ENCODE measurements around the gene GRM2.
A peak's percentile ranks its signal among the peaks of the same experiment; 100 is the strongest.

Gene GRM2

DNA sequence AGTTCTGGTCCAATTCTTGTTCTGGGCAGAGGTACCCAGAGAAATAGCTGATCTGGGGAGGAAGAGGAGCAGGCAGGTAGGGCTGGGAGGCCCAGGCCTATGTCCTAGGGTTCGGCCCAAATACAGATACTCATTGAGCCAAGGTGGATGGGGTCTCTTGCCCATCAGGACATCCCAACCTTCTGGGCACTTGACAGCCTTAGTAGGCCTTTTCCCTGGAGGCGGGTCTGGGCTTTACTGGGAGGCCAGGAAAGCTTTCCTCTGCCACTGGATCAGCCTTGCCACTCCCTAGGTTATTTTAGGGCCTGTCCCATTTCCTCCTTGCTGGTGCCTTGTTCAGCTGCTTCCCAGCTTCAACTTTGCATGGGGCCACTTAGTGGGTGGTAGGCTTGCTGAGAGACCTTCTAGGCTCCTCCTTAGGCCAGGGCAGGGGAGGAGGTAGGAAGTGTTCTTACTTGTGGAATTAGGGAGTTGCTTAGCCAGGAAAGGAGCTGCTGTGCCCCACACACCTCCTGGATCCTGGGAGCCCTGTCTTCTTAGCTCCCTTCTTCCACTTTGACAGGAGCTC, 26.1 kb upstream of the GRM2 start:
- DNase-seq (ENCODE audit: low spot score) = no peak

DNA sequence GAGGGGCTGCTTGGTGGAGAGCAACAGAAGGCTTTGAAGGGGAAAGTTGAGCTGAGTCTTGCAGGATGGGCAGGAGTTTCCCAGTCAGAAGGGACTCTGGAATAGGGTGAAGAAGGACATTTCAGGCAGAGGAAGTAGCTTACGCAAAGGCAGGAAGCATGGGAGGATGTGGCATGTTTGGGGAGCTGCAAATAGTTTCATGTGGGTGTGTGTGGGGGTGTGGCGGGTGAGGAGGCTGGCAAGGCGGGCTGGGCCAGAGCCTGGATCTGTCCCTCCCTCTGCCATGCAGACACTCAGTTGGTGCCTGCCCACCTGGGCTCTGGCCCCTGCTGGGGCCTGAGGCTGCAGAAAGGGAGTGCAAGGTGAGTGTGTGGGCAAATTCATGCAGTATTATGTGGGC, 25.4 kb upstream of the GRM2 start:
- DNase-seq (ENCODE audit: low spot score) = no peak

DNA sequence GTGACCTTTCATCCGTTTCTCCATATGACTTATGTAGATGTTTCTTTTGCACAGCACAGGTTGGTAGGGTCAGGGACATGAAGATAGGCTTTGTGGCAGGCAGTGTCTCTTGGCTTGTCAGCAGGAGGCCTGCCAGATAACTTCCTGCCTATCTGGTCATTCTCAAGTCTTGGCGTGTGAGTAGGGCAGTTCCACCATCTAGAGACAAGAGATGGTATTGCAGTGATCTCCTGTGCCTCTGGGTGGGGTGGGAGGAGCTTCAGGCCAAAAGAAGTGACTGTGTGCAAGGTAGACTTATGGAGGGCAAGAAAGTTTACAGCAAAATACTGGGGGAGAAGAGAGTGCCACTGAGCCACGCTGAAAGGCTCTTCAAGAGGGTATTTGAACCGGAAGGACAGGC, 24.8 kb upstream of the GRM2 start:
- peak; percentile 96 for DNase-seq (ENCODE audit: low spot score)

DNA sequence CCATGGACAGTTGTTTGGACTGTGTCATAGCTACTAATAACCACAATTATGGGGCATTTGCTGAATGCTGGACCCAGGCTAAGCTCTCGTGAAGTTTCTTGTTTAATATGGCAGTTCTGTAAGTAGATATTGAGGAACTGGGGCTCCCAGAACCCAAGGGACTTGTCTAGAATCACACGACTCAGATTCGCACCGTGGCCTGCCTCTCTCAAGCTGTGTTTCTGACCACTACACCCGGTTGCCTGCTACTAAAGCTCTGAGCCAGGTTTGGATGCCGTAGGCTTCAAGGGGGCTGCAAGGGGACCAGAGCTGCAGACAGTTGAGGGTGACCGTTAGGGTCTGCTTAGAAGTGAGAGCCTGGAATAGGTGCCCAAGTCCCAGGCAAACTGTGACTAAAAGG, 24.3 kb upstream of the GRM2 start:
- no peak for DNase-seq (ENCODE audit: low spot score)

DNA sequence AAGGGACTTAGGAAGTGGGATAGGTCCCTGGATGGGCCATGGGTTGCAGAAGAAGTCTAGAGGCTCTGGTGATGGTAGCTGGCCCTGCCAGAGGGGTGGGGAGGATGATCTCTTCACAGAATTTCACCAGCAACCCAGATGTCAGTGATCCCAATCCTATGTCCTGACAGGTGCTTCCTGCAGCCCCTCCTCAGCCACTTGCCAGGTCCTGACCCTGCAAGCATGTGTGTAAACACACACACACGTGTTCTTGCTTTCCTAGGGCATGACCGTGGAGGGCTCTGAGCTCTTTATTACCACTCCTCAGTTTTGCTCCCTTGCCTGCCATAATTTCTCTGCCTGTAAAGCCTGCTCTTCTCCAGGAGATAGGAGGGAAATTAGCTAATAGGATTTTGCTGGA, 23.3 kb upstream of the GRM2 start:
- no peak for DNase-seq (ENCODE audit: low spot score)

DNA sequence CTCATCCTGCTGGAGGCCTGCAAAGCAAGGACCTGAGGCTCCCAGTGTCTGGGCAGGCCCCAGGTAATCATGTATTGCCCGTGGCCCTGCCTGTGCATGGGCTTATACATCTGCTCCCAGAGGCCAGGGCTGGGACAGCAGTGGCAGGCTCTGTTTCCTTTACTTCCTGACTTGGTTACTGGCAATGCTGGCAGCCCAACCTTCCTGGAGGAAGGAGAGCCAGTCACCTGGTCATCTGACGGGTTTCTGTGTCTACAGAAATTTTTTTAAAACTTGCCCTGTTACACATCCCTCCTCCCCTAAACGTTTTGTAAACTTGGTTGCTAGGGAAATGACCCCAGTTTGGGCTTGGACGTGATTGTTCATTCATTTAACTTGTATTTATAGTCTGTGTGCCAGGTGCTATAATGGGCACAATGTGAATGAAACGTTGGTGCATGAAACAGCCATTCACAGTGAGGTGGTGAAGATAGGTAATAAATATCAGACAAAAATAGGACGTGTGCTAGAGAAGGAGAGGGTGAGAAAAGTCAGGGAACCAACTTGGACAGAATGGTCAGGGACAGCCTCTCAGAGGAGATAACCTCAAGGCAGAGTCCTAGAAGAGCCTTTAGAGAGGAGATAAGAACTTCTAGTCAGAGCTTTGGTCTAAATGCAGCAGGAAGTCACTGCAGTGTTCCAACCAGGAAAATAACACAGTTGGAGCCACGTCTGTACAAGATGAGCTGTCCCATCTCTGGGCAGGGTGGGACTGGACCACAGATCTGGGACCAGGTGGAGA, 21.7 kb upstream of the GRM2 start:
- DNase-seq (ENCODE audit: low spot score) = no peak

DNA sequence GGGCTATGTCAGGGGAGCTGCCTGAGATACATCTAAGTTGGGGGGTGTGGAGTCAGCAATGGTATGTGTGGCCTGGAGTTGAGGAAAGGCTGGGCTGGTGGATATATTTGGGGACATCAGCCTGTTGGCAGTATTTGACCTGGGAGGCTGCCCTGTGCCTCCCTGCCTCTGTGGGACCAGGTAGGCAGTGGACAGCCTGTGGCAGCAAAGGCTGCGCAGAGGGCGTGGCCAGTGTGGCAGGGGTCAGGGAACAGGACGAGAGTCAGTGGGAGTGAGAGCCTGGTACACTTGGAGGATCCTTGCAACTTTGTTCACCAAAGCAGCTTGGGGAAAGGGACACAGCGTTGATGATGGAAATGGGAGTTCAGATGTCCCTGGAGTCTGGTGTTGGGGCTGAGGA, 20.8 kb upstream of the GRM2 start:
- no peak for DNase-seq (ENCODE audit: low spot score)

DNA sequence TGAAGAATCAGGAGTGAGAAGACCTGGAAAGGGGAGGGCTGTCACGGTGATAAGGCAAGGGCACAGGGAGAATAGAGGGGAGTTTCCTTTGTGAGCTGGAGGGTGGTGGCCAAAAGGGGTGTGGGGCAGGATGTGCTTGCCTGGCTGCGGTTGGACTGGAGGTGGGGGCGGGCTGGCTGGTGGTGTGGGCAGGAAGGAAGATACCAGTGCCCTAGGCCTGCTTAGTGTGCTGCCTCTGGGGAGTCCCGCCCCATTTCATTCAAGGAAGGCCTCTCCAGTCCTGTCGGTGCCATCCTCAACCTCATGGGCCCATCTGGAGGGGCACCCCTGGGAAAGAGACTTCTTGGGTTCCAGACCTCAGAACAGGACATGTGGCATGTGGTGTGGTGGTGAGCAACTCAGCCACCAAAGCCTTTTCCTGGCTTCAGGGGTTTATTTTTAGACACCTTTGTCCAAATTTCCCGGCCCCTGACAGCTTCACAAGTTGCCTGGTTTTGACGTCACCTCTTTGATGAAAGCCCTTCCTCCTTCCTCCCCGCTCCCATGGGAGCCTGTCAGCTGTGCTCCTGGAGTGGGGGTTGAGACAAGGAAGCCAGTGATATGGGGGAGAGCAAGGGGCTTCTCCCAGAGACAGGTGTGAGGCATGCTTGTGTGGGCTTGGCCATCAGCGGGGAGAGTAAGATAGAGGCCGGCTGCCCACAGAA, 20.2 kb upstream of the GRM2 start:
- peak; percentile 63 for DNase-seq (ENCODE audit: low spot score)

DNA sequence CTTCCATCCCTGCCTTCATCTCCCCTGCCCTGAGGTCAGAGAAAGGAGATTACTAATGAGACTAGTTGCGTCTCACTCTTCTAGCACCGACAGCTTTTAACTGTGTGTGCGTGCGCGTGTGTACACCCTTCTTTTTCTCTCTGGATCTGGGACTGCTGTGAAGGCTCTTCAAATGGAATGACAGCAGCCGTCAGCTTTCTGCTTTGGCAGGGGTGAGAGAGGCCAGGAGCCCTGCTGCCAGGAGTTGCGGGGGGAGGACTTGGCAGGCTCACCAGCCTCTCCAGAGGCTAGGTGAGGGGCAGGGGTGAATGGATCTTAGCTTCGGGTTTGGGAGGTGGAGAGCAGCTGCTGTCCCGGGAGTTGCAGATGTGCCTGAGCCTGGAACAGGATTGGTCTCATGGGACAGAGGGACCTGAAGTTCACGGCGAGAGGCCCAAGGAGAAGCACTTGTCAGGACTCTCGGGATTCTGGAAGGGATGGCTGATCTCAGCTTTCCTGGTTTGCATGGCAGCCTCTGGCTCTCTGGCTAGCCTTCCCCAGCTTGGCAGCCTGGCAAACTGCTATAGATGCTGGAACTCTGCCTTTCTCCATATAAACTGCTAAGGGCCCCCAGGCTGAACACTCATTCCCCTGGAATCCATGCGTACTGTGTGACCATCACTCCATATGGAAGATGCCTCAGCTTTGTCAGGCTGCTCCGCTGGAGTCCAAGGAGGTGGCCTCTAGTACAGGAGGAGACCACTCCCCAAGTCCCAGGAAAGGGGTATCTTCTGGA, 19.2 kb upstream of the GRM2 start:
- no peak for DNase-seq (ENCODE audit: low spot score)

DNA sequence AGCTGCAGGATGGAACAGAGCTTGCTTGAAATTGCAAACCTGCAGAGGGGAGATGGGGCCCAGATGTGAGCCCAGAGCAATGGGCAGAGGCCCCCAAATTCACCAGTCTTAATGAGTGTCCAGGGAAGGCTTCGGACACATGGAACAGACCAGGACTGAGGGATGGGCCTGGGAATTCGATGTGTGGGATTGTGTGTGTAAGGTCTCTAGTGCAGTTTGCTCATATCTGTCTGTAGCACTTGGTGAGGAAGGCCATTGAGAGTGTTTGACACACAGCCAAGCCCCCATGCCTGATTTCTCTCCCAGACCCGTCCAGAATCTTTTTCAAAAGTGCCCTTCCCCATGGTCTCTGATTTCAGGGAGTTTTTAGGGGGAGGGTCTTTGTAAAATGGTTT, 18.7 kb upstream of the GRM2 start:
- no peak for DNase-seq (ENCODE audit: low spot score)

DNA sequence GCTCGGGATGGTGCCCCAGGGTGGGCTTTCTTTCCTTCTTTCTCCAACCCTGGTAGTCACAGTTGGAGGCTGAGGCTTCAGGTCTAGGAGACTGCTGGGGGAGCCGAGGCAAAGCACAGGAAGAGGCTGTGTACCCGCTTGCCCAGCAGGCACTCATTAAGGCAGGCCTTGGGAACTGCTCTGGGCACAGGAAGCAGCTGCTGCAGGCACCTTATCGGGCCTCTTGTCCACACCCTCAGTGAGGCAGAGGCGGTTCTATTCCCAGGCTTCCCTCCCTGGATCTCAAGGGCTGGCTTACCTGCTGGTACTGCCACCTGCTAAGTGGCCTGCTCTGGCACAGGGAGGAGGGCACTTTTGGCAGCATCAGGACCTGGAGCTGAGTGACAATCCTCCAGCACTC, 15.8 kb upstream of the GRM2 start:
- DNase-seq (ENCODE audit: low spot score) = no peak

DNA sequence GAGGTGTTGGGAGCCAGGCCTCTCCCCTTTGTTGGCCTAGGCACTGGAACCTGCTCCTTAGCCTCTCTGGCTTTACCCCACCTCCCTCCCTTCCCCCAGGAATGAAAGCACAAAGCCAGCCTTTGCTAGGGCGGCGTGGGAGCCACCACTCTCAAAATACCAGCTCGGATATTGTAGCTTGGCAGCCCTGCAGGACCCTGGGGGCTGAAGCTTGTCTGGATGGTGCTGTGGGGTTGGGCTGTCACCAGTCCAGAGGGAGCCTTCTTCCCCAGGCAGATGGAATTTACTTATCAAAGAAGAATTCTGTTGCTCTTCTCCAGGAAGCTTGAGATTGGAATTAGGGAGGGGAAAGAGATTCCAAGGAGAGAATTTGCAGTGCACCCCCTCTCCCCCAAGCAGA, 14.9 kb upstream of the GRM2 start:
- DNase-seq (ENCODE audit: low spot score) = no peak

DNA sequence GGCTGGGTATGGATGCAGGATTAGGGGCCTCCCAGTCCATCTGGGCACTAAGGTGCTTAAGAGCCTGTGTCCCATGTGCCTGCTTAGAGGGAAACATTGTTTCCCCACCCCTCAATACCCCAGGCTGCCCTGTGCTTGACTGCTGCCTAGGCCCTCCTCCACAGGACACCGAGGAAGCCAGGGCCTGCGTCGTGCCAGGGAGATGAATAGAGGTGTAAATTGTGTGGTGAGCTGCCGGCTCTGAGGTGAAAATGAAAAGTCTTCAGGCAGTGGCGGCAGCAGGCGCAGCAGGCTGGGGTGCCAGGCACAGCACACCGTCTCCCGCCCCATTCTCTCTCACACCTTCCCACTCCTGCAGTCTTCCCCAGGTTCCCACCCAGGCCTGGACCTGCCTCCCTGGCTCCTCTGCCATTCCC, 13.9 kb upstream of the GRM2 start:
- DNase-seq (ENCODE audit: low spot score) = no peak

DNA sequence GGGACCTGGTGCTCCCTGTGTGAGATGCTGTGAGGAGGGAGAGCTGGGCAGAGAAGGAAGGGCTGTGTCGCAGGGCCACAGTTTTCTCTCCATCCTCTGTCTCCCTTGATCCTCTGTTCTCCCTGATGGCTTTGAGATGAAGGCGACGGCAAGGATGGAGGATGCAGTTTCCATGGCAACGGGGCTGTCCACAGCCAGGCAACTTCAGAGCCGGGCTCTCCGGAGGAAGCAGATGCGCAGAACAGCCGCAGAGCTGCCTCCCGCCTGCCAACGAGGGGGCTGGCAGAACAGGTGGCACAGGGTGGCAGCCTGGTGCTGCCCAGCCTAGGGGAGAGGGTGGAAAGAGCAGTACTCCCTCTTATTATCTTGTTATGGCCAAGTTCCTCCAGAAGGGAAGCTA, 9.9 kb upstream of the GRM2 start:
- DNase-seq (ENCODE audit: low spot score) = no peak

DNA sequence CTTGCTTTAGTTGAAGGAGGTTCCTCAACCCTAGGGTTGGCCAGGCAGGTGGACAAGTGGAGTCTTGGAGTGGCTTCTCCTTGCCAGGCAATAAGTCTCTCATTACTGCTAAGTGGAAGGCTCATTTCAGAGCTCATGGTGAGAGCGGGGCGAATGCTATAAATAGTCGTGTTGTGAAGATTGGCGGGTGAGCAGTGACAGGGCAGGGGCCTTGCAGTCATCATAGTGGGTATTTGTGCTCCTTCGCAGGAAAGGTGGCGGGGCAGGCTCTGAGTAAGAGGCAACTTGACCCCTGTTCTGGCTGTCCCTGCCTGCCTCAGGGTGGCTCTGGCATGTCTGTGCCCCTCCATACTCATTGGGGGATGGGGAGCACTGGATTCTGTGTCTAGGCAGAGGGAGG, 8.7 kb upstream of the GRM2 start:
- DNase-seq (ENCODE audit: low spot score) = no peak

DNA sequence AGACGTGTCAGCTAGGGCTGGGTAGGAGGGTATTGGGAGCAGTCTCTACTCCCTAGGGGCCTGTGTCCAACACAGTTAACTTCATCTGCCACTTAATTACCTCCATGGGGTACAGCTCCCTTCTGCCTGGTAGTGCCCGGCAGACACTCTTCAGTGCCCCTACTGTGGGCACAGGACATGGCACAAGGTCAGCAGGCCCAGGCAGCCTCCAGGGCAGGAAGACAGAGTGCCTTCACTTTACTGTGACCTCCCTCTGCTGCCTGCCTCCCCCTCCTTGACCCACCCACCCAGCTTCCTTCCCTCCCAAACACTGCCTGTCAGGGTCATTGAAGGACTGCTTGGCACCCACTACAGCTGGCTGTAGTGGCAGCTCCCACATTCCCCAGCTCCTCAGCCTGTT, 6.5 kb upstream of the GRM2 start:
- no peak for DNase-seq (ENCODE audit: low spot score)

DNA sequence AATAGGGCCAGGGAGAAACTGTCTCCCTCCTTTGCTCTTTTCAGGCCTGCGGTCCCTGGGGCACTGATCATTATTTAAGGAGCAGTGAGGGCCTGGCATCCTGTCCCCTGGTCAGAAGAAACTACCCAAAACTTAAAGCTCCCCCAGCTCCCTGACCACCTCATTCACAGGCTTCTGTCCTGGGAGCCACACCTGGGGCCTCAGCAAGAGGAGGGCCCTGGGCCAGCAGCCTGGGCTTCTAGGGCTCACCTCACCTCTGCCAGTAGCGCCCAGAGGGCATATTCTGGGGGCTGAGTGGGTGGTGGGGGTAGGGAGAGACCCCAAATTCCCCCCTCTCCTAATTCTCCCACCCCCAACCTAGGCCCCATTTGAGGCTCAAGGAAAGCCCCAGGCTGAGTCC, 4.7 kb upstream of the GRM2 start:
- DNase-seq (ENCODE audit: low spot score) = no peak

DNA sequence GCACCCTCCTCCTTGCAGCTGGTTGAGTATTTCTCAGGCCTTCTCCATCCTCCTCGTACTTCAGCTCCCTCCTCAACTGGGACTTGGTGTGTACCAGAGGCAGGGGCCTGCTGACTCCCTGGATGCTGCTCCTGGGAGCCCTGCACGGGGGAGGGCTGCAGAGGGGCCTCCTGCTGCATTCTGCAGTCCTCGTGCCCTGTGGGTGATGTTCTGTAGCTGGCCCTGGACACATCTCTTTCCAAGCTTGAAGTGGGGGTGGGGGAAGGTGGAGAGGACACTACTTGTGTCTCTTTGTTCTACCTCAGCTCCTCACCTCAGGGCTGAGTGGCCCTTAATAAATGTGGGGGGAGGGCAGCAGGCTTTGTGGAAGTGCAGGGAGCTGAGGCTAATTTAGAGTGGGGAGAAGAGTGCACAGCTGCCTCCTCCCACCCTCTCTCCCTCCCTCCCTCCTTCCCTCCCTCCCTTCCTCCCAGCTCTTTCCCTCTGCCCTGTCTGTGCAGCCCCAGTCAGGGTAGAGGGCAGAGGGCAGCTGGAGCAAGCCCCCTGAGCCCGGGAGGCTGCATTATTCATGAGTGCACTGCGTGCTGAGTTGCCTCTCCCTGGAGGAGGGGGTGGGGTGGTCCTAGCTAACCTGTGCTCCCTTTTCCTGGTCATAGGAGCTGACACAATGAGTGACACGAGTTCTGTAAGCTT, 3.7 kb upstream of the GRM2 start:
- no peak for DNase-seq (ENCODE audit: low spot score)

DNA sequence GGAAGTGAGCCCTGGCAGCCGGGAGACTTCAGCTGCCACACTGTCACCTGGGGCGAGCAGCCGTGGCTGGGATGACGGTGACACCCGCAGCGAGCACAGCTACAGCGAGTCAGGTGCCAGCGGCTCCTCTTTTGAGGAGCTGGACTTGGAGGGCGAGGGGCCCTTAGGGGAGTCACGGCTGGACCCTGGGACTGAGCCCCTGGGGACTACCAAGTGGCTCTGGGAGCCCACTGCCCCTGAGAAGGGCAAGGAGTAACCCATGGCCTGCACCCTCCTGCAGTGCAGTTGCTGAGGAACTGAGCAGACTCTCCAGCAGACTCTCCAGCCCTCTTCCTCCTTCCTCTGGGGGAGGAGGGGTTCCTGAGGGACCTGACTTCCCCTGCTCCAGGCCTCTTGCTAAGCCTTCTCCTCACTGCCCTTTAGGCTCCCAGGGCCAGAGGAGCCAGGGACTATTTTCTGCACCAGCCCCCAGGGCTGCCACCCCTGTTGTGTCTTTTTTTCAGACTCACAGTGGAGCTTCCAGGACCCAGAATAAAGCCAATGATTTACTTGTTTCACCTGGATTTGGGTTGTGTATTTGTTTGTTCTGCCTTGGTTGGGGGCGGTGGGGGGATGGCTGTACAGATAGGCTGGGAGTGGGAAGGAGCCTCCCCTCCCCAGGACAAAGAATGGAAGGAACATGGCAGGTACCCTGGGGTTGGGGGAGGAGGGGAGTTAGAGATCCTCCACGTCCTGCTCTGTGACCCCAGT, 2.9 kb upstream of the GRM2 start:
- DNase-seq (ENCODE audit: low spot score) = no peak

DNA sequence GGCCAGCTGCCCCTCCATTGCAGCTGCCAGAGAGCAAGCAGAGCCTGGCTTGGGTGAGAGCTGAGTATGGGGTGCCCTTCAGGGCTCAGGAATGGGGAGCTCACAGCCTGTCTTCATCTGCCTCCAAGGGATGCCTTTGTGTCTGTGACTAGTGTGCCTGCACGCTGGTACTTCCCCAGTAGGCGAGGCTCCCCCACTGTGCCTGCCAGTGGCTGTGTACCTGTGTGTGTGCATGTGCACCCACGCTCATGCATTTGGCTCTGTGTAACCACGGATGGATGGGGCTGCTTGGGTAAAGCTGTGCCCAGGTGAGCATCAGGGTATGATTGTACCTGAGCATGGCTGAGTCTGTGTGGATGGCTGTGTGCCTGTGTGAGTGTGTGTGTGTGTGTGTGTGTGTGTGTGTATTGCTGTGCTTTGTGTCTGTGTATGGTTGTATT, 2.3 kb upstream of the GRM2 start:
- no peak for DNase-seq (ENCODE audit: low spot score)

DNA sequence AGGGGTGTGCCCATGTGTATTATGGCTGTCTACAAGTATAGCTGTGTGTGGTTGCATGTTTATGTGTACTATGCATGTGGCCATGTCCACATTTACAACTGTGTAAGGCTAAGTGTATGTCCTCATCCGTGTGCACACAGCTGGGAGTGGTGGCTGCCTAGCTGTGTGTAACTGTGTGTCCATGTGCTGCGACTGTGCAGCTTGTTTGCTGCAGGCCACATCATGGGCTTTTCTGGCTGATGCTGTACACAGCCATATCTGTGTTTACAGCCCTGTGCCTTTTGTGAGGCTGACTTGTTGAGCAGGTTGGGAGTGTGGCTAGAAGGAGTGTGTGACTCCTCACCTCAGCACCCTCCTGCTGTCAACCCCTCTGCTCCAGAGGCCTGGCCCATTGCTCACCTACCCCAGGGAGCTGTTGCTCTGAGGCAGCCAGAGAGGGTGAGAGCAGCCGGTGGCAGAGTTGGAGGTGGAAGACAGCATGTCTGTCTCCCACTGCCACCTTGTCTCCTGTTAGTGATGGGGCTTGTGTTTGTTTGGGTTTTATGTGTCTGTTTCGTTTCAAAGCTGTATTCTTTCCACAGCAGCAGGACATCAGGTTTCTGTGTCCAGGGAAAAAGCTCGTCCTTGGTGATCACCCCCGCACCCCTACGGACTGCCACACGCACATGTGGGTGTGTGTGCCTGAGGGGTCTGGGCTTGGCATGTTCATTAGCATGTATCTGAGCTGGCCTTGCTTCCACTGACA, 1.4 kb upstream of the GRM2 start:
- DNase-seq (ENCODE audit: low spot score) = no peak

All from COLO829 (cell line).